HG03432 (cell line): Measurements from ENCODE around the gene RAD51B.
A peak's percentile ranks its signal among the peaks of the same experiment; 100 is the strongest.

Experiments used
- ATAC-seq: cut with Tn5 transposase; IDR thresholded peaks from one replicate; pipeline ENCODE4 v1.9.1; 2021; ENCODE audit warnings: mild to moderate bottlenecking, moderate library complexity; ENCODE audit not compliant: unreplicated experiment

Gene RAD51B

DNA sequence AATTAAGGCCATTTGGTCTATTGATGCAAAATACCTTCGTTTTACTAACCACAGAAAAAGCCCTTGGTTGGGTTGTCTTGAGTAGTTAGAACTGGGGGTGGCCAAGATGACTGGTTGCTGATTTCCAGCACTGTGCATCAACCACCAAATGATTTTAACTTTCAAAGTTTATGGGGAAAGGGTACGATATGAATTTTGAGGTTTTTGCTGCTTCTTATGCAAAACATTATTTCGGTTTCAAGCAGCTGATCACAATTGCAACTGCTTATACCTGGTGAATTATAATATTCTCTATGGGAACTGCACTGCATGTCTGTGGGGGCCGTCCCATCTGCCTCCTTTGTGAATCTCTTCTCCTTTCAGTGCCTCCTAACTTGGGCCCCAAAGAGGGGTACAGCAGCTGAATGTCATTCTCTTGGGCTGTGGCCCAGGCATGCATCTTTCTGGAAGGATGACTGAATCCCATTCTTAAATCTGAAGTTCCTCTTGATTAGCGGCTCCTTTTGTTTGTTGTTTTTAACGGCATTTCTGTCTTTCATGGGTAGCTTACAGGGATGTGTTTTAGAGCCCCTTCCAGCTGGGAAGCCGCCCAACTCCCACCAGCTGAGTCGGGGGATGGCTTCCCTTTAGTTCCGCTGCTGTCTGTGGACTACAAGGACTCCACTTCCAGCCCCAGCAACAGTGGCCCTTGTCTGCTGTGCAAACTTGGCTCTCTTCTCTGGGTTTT is 493.5 kb downstream of the RAD51B start:
- peak; percentile 93 for ATAC-seq

DNA sequence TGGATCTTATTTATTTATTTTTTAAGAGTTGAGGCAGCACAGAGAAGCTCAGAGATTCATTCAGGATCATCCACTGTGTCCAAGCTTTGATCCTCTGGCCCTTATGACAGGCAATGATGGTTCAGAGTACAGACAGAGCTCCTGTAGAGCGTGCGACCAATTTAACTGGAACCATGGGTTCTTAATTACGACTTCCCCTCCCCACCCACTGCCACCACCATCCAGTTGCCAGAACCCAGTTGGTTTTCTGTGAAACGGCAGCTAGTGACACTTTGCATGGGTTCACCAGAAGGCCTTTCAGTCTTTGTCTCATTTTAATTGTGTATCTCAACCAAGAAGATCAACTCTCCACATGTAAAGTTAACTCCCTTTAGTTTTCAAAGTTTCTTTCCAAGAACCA is 495.1 kb downstream of the RAD51B start:
- no peak for ATAC-seq

DNA sequence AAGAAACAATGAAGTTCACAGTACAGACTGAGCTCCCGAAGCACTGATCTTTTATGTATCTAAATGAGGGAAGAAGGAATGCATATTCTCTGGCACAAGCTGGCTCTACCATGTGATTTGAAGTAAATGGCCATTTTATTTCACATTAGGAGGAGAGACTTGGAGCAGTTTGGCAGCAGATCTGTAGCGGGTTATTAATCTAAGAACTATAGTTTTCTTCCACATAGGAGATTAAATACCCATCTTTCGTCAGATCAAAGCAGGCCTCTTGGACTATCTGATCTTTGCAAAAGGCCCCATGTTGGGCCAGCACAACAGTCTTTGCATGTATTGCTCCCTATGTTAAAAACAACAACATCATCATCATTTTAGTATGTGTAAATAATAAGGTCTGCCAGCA is 495.5 kb downstream of the RAD51B start:
- ATAC-seq: no peak

DNA sequence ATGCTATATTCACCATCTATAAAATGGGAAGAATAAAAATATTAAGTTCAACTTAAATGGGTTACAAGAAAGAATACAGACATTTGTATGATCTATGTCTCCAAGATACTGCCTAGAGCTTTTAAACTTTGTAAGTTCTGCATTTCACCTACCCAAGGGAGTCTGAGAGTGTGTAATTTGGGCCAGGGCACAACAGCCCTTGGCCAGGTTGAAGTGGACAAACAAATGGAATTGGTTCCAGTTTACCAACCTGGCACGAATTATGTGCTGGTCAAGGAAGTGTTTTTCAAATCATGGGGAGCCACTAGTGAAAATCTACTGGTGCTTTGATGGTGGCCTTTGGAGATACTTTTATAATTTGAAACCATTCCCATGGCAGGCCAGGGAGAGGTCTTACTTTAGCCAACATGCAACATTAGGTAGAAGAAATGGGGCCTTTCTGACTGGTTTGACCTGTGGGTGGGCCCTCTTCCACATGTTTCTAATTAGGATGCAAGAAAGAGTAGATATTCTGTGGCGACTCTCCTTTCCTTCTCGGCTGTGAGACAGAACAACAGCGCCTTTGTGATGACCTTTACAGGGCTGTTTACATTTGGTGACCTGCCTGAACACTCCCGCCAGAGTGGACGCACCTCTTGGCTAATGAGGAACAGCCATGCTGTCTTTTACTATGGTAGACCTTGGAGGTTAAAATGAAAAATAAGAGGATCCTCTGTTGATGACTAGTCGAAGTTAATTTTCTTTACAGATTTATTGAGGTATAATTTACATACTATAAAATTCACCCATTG is 496.7 kb downstream of the RAD51B start:
- ATAC-seq: no peak

DNA sequence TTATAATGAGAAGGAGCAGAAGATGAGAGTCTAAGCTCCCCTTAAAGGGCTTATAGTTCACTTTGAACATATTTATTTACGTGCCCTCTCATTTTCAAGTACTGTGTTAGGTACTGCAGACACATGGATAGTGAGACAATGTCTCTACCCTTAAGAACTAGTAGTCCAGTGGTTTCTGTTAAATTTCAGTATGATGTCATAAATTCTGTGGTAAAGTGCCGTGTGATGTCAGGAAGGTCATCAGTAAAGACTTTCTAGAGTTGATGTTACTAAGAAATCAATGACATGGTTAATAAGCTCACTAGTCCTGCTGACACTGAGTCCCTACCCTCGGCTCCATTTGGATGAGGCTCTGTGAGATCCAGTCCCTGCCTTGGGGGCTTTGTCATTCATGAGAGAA is 497.7 kb downstream of the RAD51B start:
- ATAC-seq: no peak

DNA sequence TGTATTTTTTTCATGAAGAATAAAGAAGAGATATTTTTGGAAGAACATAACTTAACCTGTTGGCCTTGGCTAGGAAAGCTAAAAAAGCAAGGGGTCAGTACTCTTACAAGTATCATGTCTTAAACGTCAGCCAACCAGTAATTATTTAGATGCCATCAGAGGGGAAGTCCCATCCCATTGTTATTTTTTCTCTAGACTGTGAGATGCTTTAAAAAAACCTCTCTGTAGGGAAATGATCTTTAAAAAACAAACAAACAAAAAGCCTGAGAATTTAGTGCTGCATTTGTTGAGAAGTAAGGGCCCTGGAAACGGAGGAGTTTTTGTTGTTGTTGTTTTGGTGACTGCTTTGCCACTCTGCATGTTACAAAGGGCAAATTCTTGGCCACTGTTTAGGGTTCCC is 499.2 kb downstream of the RAD51B start:
- ATAC-seq: no peak

DNA sequence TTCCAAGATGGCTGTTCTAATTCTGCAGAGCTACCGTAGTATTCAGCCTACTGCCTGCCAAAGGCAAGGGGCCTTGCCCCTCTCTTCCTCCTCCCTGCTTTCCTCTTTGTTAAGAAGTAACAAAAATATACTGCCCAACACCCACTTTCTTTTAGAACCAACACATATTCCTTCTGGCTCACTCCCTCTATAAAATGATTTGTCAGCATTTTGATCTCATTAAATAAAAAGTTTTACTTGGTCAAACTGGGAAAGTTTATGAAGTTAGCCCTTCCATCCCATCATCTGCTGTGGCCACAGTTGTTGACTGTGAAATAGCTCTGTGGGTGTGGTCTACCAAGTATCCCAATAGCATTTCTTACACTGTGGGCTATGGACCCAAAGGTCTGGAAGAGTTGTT is 500.9 kb downstream of the RAD51B start:
- ATAC-seq: no peak

DNA sequence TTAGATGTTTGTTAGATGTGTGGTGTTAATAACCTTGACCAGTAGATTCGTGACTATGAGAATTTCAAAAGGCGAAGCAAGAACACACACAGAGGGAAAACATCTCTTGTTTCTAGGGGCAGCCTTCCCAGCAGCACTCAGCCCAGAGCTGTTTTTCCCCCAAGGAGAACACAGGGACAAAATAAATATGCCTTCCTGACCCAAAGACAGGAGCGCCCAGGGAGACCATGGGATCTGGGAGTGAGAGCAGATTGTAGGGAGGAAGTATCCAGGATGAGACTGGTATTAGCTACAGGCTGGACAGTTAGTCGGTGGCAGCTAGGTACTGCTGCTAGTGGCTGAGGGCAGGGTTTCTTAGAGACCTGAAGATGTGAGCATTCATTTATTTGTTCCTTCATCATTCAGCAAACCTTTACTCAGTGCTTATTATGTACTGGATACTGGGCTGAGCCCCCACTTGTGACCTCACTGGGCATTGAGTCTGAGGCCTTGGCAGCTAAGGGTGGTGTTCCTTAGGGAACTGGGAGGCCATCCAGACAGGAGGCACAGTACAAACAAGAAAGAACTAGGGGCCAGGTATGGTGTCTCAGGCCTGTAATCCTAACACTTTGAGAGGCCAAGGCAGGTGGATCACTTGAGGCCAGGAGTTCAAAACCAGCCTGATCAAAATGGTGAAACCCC is 503.5 kb downstream of the RAD51B start:
- no peak for ATAC-seq

DNA sequence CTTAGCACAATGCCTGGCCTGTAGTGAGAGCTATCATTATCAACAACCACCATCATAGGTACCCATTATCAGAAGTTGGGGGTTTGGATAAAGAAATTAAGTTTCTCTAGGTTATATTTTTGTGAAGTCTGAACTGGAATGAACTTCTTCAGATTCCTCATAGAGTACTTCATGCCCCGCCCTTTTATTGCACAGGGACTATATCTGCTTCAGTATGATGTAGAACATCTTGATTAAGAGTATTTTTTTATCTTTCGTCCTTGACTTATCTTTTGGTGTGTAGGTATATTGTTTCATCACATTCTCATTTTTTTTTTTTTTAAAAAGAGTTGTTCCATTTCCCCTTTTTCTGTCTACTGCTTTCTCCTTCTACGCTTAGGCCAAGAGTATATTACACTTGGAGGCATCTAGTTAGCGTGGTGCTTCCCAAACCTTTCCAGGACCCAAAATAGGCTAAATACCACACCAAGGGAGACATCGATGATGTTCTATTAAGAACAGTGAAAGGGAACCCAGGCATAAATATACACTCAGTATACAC is 505.8 kb downstream of the RAD51B start:
- ATAC-seq: no peak

DNA sequence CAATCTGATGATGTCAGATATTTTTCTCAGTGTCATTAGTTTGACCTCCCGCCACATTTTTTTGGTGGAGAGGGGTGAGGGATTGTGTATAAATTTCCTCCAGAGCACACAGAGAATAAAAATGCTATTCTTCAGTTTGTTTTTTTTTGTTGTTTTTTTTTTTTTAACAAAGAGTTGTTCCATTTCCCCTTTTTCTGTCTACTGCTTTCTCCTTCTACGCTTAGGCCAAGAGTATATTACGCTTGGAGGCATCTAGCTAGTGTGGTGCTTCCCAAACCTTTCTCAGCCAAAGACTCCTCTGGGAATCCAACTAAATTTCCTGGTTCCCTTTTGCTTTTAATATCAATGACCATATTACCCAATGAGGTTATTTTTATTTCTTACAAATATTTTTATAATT is 507.7 kb downstream of the RAD51B start:
- no peak for ATAC-seq

DNA sequence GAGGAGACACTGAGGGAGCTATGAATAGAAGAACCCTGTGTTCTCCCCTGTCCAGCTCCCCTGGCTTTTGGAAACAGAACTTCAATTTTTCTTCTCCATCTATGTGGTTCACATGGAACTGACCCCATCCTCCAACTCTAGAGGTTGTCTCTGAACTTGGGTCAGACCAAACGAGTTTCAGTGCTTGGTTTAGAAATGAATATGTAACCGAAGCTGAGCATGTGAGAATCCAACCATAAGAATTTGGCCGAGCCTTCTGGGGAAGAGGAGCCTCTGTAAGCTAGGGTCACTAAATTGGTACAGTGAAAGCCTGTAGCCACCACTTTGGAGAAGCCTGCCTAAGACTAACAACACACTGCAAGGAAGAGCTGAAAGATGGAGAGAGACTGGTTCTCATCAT is 508.9 kb downstream of the RAD51B start:
- ATAC-seq: peak; percentile 70

DNA sequence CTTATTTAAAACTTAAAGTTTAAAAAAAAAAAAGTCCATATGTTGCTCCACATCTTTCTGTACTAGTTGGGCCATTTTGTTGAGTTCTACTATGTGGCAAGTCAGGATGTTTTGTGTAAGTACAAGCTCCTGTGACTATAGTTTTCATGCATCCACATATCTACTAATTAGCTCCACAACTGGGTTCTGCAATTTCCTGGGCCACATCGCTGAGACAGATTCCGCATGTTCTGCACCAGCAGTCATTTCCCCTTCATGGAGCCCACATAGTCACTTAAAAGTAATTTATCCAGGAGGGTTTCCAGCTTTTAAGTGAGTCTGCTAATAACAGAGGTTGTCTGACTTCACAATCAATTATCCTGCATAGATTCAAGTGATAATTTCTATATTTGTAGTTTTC is 511.8 kb downstream of the RAD51B start:
- no peak for ATAC-seq

DNA sequence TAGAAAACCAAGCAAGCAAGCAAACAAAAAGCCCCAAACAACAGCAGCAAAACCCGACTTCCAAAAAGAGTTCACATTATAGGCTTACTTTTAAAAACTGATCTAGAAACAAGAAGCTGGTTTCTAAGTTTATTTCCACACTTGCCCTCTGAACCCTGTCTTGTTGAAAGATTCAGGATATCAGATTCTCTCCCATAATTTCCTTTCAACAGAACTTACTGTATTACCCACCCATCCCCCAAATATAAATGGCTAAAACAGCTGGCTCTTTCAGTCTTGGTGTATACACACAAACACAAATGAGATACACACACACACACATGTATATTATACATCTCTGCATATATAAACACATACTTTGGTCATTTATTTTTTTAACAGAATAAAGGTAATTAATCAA is 512.4 kb downstream of the RAD51B start:
- no peak for ATAC-seq

DNA sequence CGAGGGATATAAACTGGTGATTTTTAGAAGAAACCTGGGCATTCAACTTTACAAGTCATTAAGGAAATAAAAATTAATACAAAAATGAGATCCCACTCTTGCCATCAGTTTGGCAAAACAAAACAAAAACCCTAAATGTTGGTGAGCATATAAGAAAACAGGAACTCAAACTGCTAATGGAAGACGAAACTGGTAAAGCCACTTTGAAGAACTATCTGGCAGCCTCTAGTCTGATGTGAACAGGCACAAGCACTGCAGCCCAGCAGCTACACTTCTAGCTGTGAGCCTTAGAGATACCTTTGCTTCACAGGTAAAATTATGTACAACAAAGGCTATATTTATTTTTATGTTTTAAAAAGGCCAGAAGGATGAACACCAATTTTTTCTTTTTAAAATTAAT is 513.7 kb downstream of the RAD51B start:
- no peak for ATAC-seq

DNA sequence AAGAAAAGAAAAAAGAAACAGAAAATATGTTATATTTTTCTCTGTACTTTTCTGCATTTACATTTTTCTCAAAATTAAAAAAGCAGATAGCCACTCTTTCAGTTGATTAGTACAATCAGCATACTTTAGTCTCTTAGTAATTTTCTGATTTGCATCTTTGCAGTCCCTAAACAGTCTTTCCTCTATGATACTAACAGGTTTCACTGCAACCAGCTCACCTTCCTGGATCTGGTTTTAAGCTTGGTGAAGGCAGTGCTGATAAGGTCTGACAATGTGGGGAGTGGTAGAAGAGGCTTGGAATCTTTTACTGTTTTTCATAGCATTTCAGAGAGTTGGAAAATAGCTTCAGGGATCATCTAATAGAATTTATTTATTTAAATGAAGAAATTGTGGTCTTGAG is 515.7 kb downstream of the RAD51B start:
- no peak for ATAC-seq

DNA sequence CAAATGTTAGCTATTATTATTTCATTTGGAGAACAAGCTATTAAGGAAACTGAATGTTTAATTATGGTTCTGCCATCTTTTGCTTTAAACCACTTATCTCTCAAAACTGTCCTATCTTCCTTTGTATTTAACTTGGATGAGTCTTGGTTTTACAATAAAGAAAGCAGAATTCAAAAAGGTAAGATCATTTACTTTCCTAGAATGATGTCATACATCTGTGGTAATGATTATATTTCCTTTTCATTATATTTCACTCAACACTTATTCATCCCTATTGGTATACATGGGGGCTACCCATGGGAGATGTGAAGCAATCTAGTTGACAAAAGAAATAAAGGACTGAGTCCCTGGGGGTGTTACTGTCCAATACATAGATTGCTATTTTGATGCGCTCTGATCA is 516.6 kb downstream of the RAD51B start:
- no peak for ATAC-seq

DNA sequence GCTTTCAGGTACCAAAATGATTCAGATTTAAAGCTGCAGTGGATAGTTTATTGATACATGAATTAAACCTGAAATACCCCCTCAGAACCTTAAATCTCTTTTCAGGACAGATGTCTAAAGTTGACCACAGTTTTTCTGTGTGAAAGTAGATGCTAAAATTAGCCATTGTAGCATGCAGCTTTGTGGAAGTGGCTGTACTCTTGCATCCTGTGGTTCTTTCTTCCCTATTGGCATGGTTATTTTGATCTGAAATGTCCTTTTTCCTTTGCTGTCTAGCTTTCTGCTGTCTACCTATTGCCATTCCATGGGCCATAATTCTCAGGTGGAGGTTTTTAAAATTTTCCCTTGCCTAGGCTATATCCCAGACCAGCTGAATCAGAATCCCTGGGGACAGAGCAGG is 517.7 kb downstream of the RAD51B start:
- no peak for ATAC-seq

DNA sequence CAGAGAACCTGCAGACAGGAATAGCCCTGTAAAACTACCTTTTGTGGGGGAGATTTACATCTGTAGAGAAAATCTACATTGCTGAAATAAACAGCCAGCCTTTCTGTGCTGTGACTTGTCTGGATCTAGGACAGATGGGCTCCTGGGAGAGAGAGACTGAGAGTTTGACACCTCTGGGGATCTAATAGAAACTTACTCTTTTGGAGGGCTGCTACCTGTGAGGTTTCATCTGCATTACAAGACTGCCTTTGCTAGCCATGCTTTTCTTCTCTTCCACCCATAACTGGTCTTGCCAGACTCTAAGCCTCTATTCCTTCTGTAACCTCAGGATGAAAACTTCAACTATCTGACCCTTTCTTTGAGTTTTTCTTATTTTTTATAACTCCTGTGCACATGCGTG is 520.7 kb downstream of the RAD51B start:
- no peak for ATAC-seq

DNA sequence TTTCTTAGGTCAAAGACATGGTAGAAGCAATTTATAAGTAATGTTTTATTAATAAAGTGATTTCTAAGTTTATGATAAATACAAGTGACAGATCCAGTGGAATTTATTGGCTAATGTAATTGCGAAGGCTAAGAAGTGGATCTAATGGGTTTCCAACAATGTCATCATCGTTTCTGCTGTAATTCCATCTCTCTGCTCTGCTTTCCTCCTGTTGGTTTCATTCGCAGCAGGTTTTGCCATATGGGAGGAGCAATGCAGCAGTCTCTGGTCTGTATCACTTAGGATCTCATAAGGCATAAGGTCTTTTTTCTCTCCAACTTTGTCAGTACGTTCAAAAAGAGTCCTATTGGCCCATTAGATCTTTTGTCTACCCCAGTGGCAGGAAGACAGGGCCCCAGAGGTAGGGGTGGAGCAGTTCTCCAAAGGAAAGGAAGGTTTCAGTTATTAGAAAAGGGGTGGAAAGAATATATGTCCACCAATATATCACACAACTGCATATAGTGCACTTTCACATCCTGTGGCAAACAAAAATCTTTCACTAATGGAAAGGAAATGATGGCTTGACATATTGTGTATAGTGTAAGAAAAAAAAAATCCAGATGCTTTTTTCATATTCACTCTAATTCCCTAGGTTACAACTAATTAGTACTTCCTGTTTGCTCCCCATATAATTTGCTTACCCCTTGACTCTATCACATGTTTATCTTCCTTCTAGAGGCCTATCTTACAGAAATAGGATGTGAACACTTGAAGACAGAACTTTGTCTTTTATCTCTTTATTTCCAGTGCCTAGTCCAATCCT is 522.0 kb downstream of the RAD51B start:
- peak; percentile 57 for ATAC-seq

DNA sequence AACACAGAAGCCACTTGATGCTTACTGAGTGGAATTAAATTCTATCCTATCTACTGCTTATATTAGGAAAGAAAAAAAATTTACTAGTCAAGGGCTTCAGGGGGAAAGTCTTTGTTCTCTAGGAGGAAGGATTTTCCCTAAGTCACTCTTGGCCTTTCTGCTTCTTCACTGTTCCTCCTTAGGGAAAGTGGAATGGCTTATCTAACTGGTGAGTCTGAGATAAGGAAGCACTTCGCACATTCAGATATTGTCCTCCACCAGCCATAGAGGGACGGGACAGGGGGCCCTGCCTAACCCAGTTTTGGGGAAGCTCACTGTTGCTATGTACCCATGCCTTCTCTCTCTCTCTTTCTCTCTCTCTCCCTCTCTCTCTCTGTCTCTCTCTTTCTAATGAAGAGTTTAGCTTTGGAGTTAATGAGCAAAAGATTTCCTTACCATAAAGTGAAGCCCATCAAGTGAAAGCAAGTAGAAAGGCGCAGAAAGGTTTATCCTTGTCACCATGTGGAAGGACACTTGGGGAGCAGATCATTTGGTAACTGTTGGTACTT is 522.7 kb downstream of the RAD51B start:
- no peak for ATAC-seq
